Measurements from ENCODE around the gene ZNF462.

The ZNF462 gene

GRCh38 chr9:106969696-106970095 lies 106.7 kb downstream of the ZNF462 start:
- no peak overlapping the region for H3K4me3 ChIP-seq (replicated peaks; ENCODE audit: low read depth, low read length)
- DNase-seq (ENCODE audit: extremely low read depth, low read depth), result no peak
- TF ChIP-seq CTCF (IDR thresholded peaks at IDR 0.05; ENCODE audit: low read depth, low read length, missing control alignments), result no peak

GRCh38 chr9:106970219-106970975 lies 107.4 kb downstream of the ZNF462 start:
- no peak for DNase-seq (ENCODE audit: extremely low read depth, low read depth)
- TF ChIP-seq CTCF (IDR thresholded peaks at IDR 0.05; ENCODE audit: low read depth, low read length, missing control alignments), result no peak
- H3K4me3 ChIP-seq (replicated peaks; ENCODE audit: low read depth, low read length), result no peak overlapping the region

- no peak for TF ChIP-seq CTCF (IDR thresholded peaks at IDR 0.05; ENCODE audit: low read depth, low read length, missing control alignments)
- no peak overlapping the region for H3K4me3 ChIP-seq (replicated peaks; ENCODE audit: low read depth, low read length)
- DNase-seq (ENCODE audit: extremely low read depth, low read depth), result no peak
Measured at GRCh38 chr9:106970976-106971457, 108.1 kb downstream of the ZNF462 start.

- no peak for TF ChIP-seq CTCF (IDR thresholded peaks at IDR 0.05; ENCODE audit: low read depth, low read length, missing control alignments)
- H3K4me3 ChIP-seq (replicated peaks; ENCODE audit: low read depth, low read length), result no peak overlapping the region
- DNase-seq (ENCODE audit: extremely low read depth, low read depth), result no peak
Measured at GRCh38 chr9:106972082-106972481, 109.1 kb downstream of the ZNF462 start.

GRCh38 chr9:106974341-106974740 lies 111.4 kb downstream of the ZNF462 start:
- no peak for DNase-seq (ENCODE audit: extremely low read depth, low read depth)
- TF ChIP-seq CTCF (IDR thresholded peaks at IDR 0.05; ENCODE audit: low read depth, low read length, missing control alignments), result no peak
- no peak overlapping the region for H3K4me3 ChIP-seq (replicated peaks; ENCODE audit: low read depth, low read length)

GRCh38 chr9:106976772-106977171 lies 113.8 kb downstream of the ZNF462 start:
- H3K4me3 ChIP-seq (replicated peaks; ENCODE audit: low read depth, low read length), result no peak overlapping the region
- no peak for DNase-seq (ENCODE audit: extremely low read depth, low read depth)
- TF ChIP-seq CTCF (IDR thresholded peaks at IDR 0.05; ENCODE audit: low read depth, low read length, missing control alignments), result no peak

All from HFF-Myc (cell line).